Endodermal cell (in vitro differentiated cells): ENCODE results near the gene LYAR. TPM values are rescaled to one million over a fixed set of nuclear protein-coding genes. Genes with fewer than 3 reads are reported as not detected.

Experiments used
- DNase-seq: peaks from one replicate; pipeline ENCODE4 v3.0.0-alpha.2; 2017
- H3K27ac ChIP-seq: 2 replicates; pipeline ENCODE4 v1.5.1; 2013; ENCODE audit warnings: mild to moderate bottlenecking, low read depth, low read length, moderate library complexity
- H3K27me3 ChIP-seq: 2 replicates; pipeline ENCODE4 v1.6.1; 2013; ENCODE audit warnings: mild to moderate bottlenecking, low read length, moderate library complexity; ENCODE audit not compliant: insufficient read depth, control insufficient read depth, poor library complexity, severe bottlenecking
- H3K36me3 ChIP-seq: 2 replicates; pipeline ENCODE4 v1.7.0; 2013; ENCODE audit warnings: mild to moderate bottlenecking, low read length, moderate library complexity; ENCODE audit not compliant: control insufficient read depth, insufficient read depth
- H3K4me1 ChIP-seq: one replicate; pipeline ENCODE4 v1.7.0; 2013; ENCODE audit warnings: low read length; ENCODE audit not compliant: control insufficient read depth, insufficient read depth
- H3K4me3 ChIP-seq: 2 replicates; pipeline ENCODE4 v1.5.1; 2013; ENCODE audit warnings: mild to moderate bottlenecking, low read length, moderate library complexity
- H3K9ac ChIP-seq: 2 replicates; pipeline ENCODE4 v1.6.1; 2013; ENCODE audit warnings: mild to moderate bottlenecking, low read length, moderate library complexity; ENCODE audit not compliant: poor library complexity, severe bottlenecking; ENCODE audit errors: extremely low read depth
- H3K9me3 ChIP-seq: 2 replicates; pipeline ENCODE4 v1.6.1; 2013; ENCODE audit warnings: mild to moderate bottlenecking, low read length, moderate library complexity; ENCODE audit not compliant: control insufficient read depth
- H3K27ac Mint-ChIP-seq: 2 replicates; pipeline ENCODE4 v1.8.0; 2020; ENCODE audit warnings: mixed read lengths
- H3K27me3 Mint-ChIP-seq: 2 replicates; pipeline ENCODE4 v1.8.0; 2021; ENCODE audit warnings: mild to moderate bottlenecking, mixed read lengths; ENCODE audit not compliant: insufficient read depth
- H3K36me3 Mint-ChIP-seq: 2 replicates; pipeline ENCODE4 v1.8.0; 2020; ENCODE audit warnings: low read depth, mixed read lengths
- H3K4me1 Mint-ChIP-seq: 2 replicates; pipeline ENCODE4 v1.8.0; 2020; ENCODE audit warnings: mixed read lengths
- H3K4me3 Mint-ChIP-seq: 2 replicates; pipeline ENCODE4 v1.8.0; 2020; ENCODE audit warnings: mild to moderate bottlenecking, moderate library complexity, mixed read lengths
- H3K9me3 Mint-ChIP-seq: 2 replicates; pipeline ENCODE4 v1.8.0; 2020; ENCODE audit warnings: mild to moderate bottlenecking, mixed read lengths
- WGBS, 2 experiments: methylation state at CpG; one replicate each; pipeline versions ENCODE4 v1.1.5 to v1.1.7; 2013; ENCODE audit warnings: missing lambda C conversion rate in 2 of 2, mixed read lengths in 1 of 2; ENCODE audit not compliant: insufficient coverage in 1 of 2, insufficient read length in 1 of 2; 5-methylcytosine and 5-hydroxymethylcytosine counted together
- total RNA-seq, 2 donors: library from RNA; stranded (reverse); fragmentation: NEBNext Ultra II Directional in 1 of 2; extraction: Animal tissue kit (Norgen Biotek cat#: 25700) in 1 of 2; gene quantifications; 2 replicates in 1 of 2; 3 replicates in 1 of 2; pipeline ENCODE4 v1.2.1, GENCODE V29; 2021
- TF ChIP-seq, protein P1 (sequence below): fragments of 200-600 bp; sonication (generic); conservative IDR thresholded peaks from 2 replicates; pipeline ENCODE4 v1.5.0; 2021; ENCODE audit warnings: antibody characterized with exemption, mild to moderate bottlenecking

The LYAR gene
- total RNA-seq, 2 donors from 2014 or later = 23.7 to 26.3 TPM

DNA sequence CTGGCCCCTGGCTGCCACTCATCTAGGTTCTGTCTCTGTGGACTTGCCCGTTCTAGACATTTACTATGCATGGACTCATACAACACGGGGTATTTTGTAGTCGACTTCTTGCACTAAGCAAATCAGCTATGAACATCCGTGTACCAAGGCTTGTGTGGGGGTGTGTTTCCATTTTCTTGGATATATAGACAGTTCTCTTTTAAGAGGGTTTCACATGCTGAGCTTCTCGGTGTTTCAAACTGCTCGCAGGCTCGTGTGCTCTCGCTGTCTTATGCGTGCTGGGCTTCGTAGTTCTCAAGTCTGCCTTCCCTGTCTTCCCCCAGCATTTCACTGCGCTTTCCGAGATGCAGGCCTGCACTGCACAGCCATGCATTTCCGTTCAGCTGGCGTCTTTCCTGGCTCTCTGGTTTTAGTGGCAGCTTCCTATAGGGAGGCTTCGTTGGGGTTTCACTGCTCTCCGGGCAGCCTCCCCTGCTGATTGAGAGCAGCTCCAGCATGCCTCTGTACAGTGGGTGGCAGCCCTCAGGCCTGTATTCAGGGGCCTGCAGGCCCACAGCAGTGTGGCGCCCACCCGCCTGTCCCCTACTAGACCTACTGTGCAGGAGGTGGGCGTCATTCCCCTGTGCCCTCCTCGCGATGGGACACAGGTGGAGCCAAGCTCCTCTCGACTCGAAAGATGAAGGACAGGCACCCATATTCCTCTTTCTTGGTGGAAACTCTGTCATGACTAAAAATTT is 27.7 kb upstream of the LYAR start:
- TF ChIP-seq, protein P1, sequence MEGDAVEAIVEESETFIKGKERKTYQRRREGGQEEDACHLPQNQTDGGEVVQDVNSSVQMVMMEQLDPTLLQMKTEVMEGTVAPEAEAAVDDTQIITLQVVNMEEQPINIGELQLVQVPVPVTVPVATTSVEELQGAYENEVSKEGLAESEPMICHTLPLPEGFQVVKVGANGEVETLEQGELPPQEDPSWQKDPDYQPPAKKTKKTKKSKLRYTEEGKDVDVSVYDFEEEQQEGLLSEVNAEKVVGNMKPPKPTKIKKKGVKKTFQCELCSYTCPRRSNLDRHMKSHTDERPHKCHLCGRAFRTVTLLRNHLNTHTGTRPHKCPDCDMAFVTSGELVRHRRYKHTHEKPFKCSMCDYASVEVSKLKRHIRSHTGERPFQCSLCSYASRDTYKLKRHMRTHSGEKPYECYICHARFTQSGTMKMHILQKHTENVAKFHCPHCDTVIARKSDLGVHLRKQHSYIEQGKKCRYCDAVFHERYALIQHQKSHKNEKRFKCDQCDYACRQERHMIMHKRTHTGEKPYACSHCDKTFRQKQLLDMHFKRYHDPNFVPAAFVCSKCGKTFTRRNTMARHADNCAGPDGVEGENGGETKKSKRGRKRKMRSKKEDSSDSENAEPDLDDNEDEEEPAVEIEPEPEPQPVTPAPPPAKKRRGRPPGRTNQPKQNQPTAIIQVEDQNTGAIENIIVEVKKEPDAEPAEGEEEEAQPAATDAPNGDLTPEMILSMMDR = no peak
- peaks cover 41% of the 10 kb centered on the region for H3K36me3 Mint-ChIP-seq
- Histone ChIP-seq H3K27me3 (no peaks in the 10 kb centered on the region), H3K27ac (no peak overlapping the region), H3K4me3 (no peak overlapping the region), H3K9me3 (no peaks in the 10 kb centered on the region), H3K9ac (no peak overlapping the region), H3K36me3 (peaks cover 41% of the 10 kb centered on the region), H3K4me1 (no peaks in the 10 kb centered on the region)
- WGBS, 2 experiments = 89 to 94% methylated on average over 14 to 23 of the region's 23 CpGs
- H3K9me3 Mint-ChIP-seq = no peaks in the 10 kb centered on the region
- no peaks in the 10 kb centered on the region for H3K27me3 Mint-ChIP-seq
- no peak overlapping the region for H3K4me3 Mint-ChIP-seq
- H3K27ac Mint-ChIP-seq = no peak overlapping the region
- no peaks in the 10 kb centered on the region for H3K4me1 Mint-ChIP-seq
- DNase-seq = peak; percentile 18

DNA sequence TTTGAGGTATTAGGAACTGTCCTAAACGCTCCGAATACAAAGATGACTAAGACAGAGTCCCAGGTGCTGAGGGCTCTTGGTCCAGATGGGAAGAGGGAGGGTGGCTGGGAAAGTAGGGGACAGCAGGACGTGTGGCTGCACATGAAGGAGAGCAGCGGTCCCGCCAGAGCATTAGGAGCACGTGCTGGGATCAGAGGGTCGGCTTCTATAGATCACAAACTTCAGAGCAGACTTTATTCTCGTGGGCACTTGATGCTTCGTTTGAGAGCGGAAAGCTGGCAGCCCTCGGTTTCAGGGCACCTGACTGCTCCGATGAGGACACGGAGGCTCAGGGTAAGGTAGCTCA is 26.2 kb upstream of the LYAR start:
- Histone ChIP-seq H3K36me3 (peaks cover 42% of the 10 kb centered on the region), H3K4me1 (no peaks in the 10 kb centered on the region), H3K9ac (no peak overlapping the region), H3K9me3 (no peaks in the 10 kb centered on the region), H3K4me3 (no peak overlapping the region), H3K27ac (no peak overlapping the region), H3K27me3 (no peaks in the 10 kb centered on the region)
- TF ChIP-seq, protein P1 = no peak
- H3K4me1 Mint-ChIP-seq = no peaks in the 10 kb centered on the region
- H3K4me3 Mint-ChIP-seq = no peak overlapping the region
- WGBS, 2 experiments = 92% methylated on average over 11 to 13 of the region's 13 CpGs
- peak; percentile 27 for DNase-seq
- no peaks in the 10 kb centered on the region for H3K9me3 Mint-ChIP-seq
- H3K27ac Mint-ChIP-seq = no peak overlapping the region
- no peaks in the 10 kb centered on the region for H3K27me3 Mint-ChIP-seq
- peaks cover 39% of the 10 kb centered on the region for H3K36me3 Mint-ChIP-seq

DNA sequence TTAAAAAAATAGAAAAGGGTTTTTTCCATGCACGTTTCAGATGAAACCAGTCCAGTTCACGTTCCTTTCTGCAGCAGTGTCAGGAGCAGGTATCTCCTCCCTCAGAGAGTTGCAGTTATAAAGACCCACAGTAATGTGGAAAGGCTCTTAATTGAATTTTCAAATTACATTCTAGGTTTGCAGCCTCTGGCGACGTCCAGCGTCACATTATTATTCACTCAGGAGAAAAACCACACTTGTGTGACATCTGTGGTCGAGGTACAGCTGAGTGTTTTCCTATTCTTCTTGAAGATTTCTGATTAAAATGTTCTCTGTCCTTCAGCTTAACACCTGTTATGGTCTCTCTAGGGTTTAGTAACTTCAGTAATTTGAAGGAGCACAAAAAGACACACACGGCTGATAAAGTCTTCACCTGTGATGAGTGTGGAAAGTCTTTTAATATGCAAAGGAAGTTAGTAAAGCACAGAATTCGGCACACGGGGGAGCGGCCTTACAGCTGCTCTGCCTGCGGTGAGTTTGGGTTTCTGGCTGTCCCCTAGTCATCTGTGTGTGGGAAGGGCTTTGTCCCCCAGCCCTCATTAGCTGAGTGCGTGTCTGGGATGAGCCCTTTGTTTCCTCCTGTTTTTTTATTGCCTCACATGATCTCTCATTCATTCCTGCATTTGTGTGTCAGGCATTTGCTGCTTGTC is 25.7 kb upstream of the LYAR start:
- H3K9me3 ChIP-seq = no peaks in the 10 kb centered on the region
- no peak overlapping the region for H3K4me3 ChIP-seq
- H3K9ac ChIP-seq = no peak overlapping the region
- DNase-seq = peak; percentile 4
- no peak overlapping the region for H3K27ac ChIP-seq
- peaks cover 37% of the 10 kb centered on the region for H3K36me3 ChIP-seq
- WGBS, 2 experiments = 85 to 90% methylated on average over 10 to 12 of the region's 12 CpGs
- peaks cover 33% of the 10 kb centered on the region for H3K36me3 Mint-ChIP-seq
- no peaks in the 10 kb centered on the region for H3K9me3 Mint-ChIP-seq
- H3K27me3 ChIP-seq = no peaks in the 10 kb centered on the region
- H3K27ac Mint-ChIP-seq = no peak overlapping the region
- TF ChIP-seq, protein P1 = no peak
- no peaks in the 10 kb centered on the region for H3K27me3 Mint-ChIP-seq
- H3K4me1 Mint-ChIP-seq = no peaks in the 10 kb centered on the region
- no peaks in the 10 kb centered on the region for H3K4me1 ChIP-seq
- H3K4me3 Mint-ChIP-seq = no peak overlapping the region
